HEK293 (cell line): ENCODE data around the gene ICE1.

Experiments used
- HOXD13 ChIP-seq: sonication (generic); formaldehyde crosslinking; IDR thresholded peaks from 2 replicates; pipeline ENCODE4 v1.8.0; 2022; ENCODE audit warnings: missing genetic modification reagents, borderline replicate concordance
- KLF8 ChIP-seq: fragments of 450-650 bp; formaldehyde crosslinking; IDR thresholded peaks from 2 replicates; pipeline ENCODE4 v1.5.1; 2016; ENCODE audit warnings: missing biosample characterization, missing genetic modification characterization
- TCF7L2 ChIP-seq: IDR thresholded peaks from 2 replicates; pipeline ENCODE4 v1.6.1; 2011; ENCODE audit warnings: low read depth, mild to moderate bottlenecking, inconsistent platforms, low read length, moderate library complexity, borderline replicate concordance
- ZNF10 ChIP-seq: fragments of 450-650 bp; formaldehyde crosslinking; IDR thresholded peaks from 2 replicates; pipeline ENCODE4 v1.5.1; 2017; ENCODE audit warnings: missing biosample characterization, missing genetic modification characterization
- ZNF792 ChIP-seq: fragments of 450-650 bp; formaldehyde crosslinking; IDR thresholded peaks from 2 replicates; pipeline ENCODE4 v1.5.1; 2016; ENCODE audit warnings: missing biosample characterization, missing genetic modification characterization
- TF ChIP-seq, protein P1 (sequence below): fragments of 450-650 bp; formaldehyde crosslinking; IDR thresholded peaks from 2 replicates; pipeline ENCODE4 v1.5.1; 2016; ENCODE audit warnings: missing biosample characterization, missing genetic modification characterization
- TF ChIP-seq, protein P2 (sequence below): fragments of 450-650 bp; IDR thresholded peaks from 2 replicates; pipeline ENCODE4 v1.5.1; 2018; ENCODE audit warnings: missing biosample characterization, mild to moderate bottlenecking, missing genetic modification characterization

DNA sequence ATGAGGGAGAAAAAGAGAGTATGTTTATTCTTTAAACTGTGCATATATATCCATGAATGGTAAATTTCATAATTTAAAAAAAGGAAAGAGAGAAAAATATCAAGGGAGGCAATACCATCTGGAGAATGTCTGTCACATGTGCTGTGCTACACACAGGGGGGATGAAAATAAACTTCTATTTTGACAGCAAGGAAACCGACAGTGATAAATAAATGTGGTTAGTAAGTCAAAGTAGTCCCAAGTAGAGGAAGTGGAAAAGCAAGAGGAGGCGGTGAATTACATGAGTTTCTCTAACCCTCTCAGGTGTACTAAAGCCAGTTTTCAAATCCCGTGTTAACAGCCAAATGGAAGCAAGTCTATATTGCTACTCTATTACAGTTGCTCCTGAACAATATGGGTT, 83.3 kb downstream of the ICE1 start:
- TF ChIP-seq, protein P1, sequence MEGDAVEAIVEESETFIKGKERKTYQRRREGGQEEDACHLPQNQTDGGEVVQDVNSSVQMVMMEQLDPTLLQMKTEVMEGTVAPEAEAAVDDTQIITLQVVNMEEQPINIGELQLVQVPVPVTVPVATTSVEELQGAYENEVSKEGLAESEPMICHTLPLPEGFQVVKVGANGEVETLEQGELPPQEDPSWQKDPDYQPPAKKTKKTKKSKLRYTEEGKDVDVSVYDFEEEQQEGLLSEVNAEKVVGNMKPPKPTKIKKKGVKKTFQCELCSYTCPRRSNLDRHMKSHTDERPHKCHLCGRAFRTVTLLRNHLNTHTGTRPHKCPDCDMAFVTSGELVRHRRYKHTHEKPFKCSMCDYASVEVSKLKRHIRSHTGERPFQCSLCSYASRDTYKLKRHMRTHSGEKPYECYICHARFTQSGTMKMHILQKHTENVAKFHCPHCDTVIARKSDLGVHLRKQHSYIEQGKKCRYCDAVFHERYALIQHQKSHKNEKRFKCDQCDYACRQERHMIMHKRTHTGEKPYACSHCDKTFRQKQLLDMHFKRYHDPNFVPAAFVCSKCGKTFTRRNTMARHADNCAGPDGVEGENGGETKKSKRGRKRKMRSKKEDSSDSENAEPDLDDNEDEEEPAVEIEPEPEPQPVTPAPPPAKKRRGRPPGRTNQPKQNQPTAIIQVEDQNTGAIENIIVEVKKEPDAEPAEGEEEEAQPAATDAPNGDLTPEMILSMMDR (tag by site-specific recombination), result no peak
- no peak for TF ChIP-seq ZNF10 (tag by site-specific recombination)
- TF ChIP-seq, protein P2, sequence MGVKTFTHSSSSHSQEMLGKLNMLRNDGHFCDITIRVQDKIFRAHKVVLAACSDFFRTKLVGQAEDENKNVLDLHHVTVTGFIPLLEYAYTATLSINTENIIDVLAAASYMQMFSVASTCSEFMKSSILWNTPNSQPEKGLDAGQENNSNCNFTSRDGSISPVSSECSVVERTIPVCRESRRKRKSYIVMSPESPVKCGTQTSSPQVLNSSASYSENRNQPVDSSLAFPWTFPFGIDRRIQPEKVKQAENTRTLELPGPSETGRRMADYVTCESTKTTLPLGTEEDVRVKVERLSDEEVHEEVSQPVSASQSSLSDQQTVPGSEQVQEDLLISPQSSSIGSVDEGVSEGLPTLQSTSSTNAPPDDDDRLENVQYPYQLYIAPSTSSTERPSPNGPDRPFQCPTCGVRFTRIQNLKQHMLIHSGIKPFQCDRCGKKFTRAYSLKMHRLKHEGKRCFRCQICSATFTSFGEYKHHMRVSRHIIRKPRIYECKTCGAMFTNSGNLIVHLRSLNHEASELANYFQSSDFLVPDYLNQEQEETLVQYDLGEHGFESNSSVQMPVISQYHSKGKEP (tag by site-specific recombination), result no peak
- no peak for TF ChIP-seq ZNF792 (tag by site-specific recombination)
- no peak for TF ChIP-seq TCF7L2
- no peak for TF ChIP-seq KLF8 (tag by site-specific recombination)
- TF ChIP-seq HOXD13 (CRISPR knock-in tag), result no peak
